Keratinocyte (primary cell): ENCODE measurements around the gene FKBP10.

ENCODE experiments used
- CTCF ChIP-seq, 3 experiments: IDR thresholded peaks in 1 of 3; conservative IDR thresholded peaks in 1 of 3; optimal IDR thresholded peaks in 1 of 3; 2 replicates in 2 of 3; 3 replicates in 1 of 3; pipeline versions ENCODE3 to v1.5.1; 2011; ENCODE audit warnings: low read length in 3 of 3, mild to moderate bottlenecking in 3 of 3, moderate library complexity in 2 of 3, control low read depth in 1 of 3, inconsistent platforms in 1 of 3; ENCODE audit not compliant: insufficient read depth in 2 of 3; ENCODE audit errors: extremely low read depth in 1 of 3
- EZH2 ChIP-seq: IDR thresholded peaks from one replicate; pipeline ENCODE4 v1.6.1; 2012; ENCODE audit warnings: inconsistent platforms, mild to moderate bottlenecking, low read length, moderate library complexity

- no peak for TF ChIP-seq EZH2
- TF ChIP-seq CTCF (optimal IDR thresholded peaks at IDR 0.05 in 1 of 3, IDR thresholded peaks at IDR 0.05 in 1 of 3, conservative IDR thresholded peaks at IDR 0.05 in 1 of 3; ENCODE audit: extremely low read depth in 1 of 3, insufficient read depth in 2 of 3, low read length in 3 of 3), result no peak
Measured at GRCh38 chr17:41825175-41825845, 12.5 kb downstream of the FKBP10 start.
